Spinal cord (tissue), 10 donors: Measurements from ENCODE around the gene SLC37A2. TPM values are rescaled to one million over a fixed set of nuclear protein-coding genes. Genes with fewer than 3 reads are reported as not detected.

Experiments
- DNase-seq, 6 donors: peaks; one replicate each; pipeline versions ENCODE4 v3.0.0 to v3.0.0-alpha.2; 2013 to 2015; ENCODE audit warnings: low spot score in 6 of 6, low read depth in 4 of 6
- H3K27ac ChIP-seq: one replicate; pipeline ENCODE4 v1.5.1; 2013; ENCODE audit warnings: low read depth, low read length, control low read depth
- H3K27me3 ChIP-seq: one replicate; pipeline ENCODE4 v1.6.1; 2013; ENCODE audit warnings: low read length; ENCODE audit not compliant: control insufficient read depth, insufficient read depth
- H3K36me3 ChIP-seq: one replicate; pipeline ENCODE4 v1.6.1; 2013; ENCODE audit warnings: low read length; ENCODE audit not compliant: control insufficient read depth, insufficient read depth
- H3K4me1 ChIP-seq: one replicate; pipeline ENCODE4 v1.6.1; 2013; ENCODE audit warnings: low read length; ENCODE audit not compliant: control insufficient read depth, insufficient read depth
- H3K4me3 ChIP-seq: one replicate; pipeline ENCODE4 v1.5.1; 2013; ENCODE audit warnings: low read depth, low read length, control low read depth
- H3K9me3 ChIP-seq: one replicate; pipeline ENCODE4 v1.6.1; 2013; ENCODE audit warnings: low read length; ENCODE audit not compliant: control insufficient read depth, insufficient read depth
- WGBS: methylation state at CpG from one replicate; pipeline ENCODE4 v1.1.5; 2013; ENCODE audit warnings: missing lambda C conversion rate; ENCODE audit not compliant: insufficient coverage; 5-methylcytosine and 5-hydroxymethylcytosine counted together
- polyA plus RNA-seq, 2 donors: library from polyadenylated mRNA; unstranded; fragments of 120-200 nt; gene quantifications; one replicate each; pipeline ENCODE4 v1.2.1, GENCODE V29; 2013; ENCODE audit not compliant: insufficient read length in 2 of 2
- total RNA-seq, 2 donors: library from RNA; depleted of rRNA in 1 of 2; stranded (reverse); fragments of 120-200 nt in 1 of 2; fragments of >200 nt in 1 of 2; gene quantifications; one replicate each; pipeline versions ENCODE4 v1.2.3 to v1.2.4, GENCODE V29; 2013 to 2014
- donor health status: healthy.

SLC37A2 gene
- total and polyA plus RNA-seq, 4 donors, result 4.5 to 5.7 (median 4.8) TPM

- Histone ChIP-seq H3K4me1 (no peaks in the 10 kb centered on the region), H3K36me3 (no peaks in the 10 kb centered on the region), H3K27ac (no peak overlapping the region), H3K4me3 (no peak overlapping the region), H3K27me3 (no peaks in the 10 kb centered on the region), H3K9me3 (no peaks in the 10 kb centered on the region)
- DNase-seq, result no peak
- WGBS, result no CpG with 5 or more reads among the region's 5 CpGs
Observed at GRCh38 chr11:125082040-125082439, 18.9 kb downstream of the SLC37A2 start.

GRCh38 chr11:125082611-125083311 is 19.7 kb downstream of the SLC37A2 start:
- no peaks in the 10 kb centered on the region for H3K9me3 ChIP-seq
- no peak overlapping the region for H3K4me3 ChIP-seq
- DNase-seq, result no peak
- no peaks in the 10 kb centered on the region for H3K27me3 ChIP-seq
- H3K27ac ChIP-seq, result no peak overlapping the region
- H3K36me3 ChIP-seq, result no peaks in the 10 kb centered on the region
- 59% methylated on average over 8 of the region's 10 CpGs for WGBS
- no peaks in the 10 kb centered on the region for H3K4me1 ChIP-seq

DNA sequence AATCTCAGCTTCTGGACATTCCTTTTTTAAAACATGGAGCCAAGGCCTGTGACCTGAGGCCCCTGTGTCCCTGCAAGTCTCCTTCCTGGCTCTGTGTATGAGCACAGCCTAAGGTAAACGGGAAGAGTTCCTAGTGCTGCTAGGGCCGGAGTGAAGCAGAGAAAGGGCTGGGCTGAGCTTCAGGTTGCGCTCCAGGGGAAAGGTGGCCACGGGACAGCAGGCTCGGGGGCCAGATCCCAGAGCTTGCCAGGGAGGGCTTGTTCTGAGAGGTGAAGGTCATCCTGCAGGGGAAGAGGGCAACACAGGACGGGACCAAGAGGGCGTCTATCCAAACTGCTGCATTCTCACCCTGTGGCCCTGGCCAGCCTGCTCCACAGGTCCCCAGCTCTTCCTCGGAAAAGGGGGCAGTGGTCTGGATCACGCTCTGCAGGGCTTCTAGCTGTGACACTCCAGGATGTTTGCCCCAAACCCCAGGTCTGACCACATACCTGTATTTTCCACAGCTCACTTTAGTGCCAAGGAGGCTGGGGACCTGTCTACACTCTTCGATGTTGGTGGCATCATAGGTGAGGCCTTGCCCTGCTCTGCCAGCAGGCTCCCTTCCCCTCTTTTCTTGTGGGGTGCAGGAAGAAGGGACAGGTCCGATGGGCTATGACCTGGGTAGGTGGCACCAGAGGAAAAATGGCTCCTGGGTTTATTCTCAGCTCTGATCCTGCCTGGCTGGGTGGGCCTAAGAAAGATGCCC is 20.4 kb downstream of the SLC37A2 start:
- DNase-seq, result no peak
- WGBS, result 86% methylated on average over 11 of the region's 11 CpGs
- Histone ChIP-seq H3K9me3 (no peaks in the 10 kb centered on the region), H3K4me1 (no peaks in the 10 kb centered on the region), H3K36me3 (no peaks in the 10 kb centered on the region), H3K27me3 (no peaks in the 10 kb centered on the region), H3K27ac (no peak overlapping the region), H3K4me3 (no peak overlapping the region)

GRCh38 chr11:125084057-125084416 is 20.9 kb downstream of the SLC37A2 start:
- no peak overlapping the region for H3K4me3 ChIP-seq
- no peaks in the 10 kb centered on the region for H3K9me3 ChIP-seq
- no peak for DNase-seq
- no peaks in the 10 kb centered on the region for H3K4me1 ChIP-seq
- no peaks in the 10 kb centered on the region for H3K27me3 ChIP-seq
- 92% methylated on average over 11 of the region's 11 CpGs for WGBS
- no peak overlapping the region for H3K27ac ChIP-seq
- peaks cover under 1% of the 10 kb centered on the region for H3K36me3 ChIP-seq

- DNase-seq, result no peak
- H3K9me3 ChIP-seq, result no peaks in the 10 kb centered on the region
- no peak overlapping the region for H3K27ac ChIP-seq
- WGBS, result 93% methylated on average over 8 of the region's 8 CpGs
- H3K36me3 ChIP-seq, result peaks cover 3% of the 10 kb centered on the region
- H3K27me3 ChIP-seq, result no peaks in the 10 kb centered on the region
- H3K4me1 ChIP-seq, result no peaks in the 10 kb centered on the region
- H3K4me3 ChIP-seq, result no peak overlapping the region
Observed at GRCh38 chr11:125084761-125085231, 21.7 kb downstream of the SLC37A2 start.

DNA sequence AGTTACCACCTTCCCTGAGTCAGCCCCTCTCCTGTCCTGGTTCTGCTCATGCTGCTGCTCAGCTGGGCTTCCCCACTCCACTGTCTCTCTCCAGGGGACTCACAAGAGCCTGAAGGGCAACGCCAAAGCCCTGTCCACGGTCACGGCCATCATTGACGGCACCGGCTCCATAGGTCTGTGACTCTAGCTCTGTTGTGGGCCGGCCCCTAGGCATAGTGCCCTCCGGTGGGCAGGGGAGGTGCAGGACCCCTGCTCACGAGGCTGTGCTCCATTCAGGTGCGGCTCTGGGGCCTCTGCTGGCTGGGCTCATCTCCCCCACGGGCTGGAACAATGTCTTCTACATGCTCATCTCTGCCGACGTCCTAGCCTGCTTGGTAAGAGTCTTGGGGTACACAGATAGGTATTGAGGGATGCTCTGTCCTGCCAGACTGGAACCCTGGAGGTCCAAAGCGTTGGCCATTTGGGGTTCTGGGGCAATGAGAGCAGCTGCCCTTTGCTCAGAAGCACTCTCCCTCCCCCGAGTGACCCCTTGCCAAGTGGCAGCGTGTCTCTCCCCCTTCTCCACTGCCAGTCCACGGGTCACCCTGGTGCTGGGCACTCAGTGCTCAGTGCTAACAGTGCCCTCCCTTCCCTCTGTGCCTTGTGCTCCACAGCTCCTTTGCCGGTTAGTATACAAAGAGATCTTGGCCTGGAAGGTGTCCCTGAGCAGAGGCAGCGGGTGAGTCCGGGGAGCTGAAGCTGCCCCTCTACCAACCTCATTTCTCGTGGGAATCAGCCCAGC is 22.4 kb downstream of the SLC37A2 start:
- Histone ChIP-seq H3K9me3 (no peaks in the 10 kb centered on the region), H3K27ac (no peak overlapping the region), H3K27me3 (no peaks in the 10 kb centered on the region), H3K36me3 (peaks cover 3% of the 10 kb centered on the region), H3K4me3 (no peak overlapping the region), H3K4me1 (no peaks in the 10 kb centered on the region)
- 82% methylated on average over 20 of the region's 20 CpGs for WGBS
- DNase-seq, result no peak

GRCh38 chr11:125086633-125087296 is 23.7 kb downstream of the SLC37A2 start:
- WGBS, result 88% methylated on average over 12 of the region's 14 CpGs
- H3K4me3 ChIP-seq, result no peak overlapping the region
- no peaks in the 10 kb centered on the region for H3K27me3 ChIP-seq
- H3K36me3 ChIP-seq, result peaks cover 3% of the 10 kb centered on the region
- H3K4me1 ChIP-seq, result peaks cover 5% of the 10 kb centered on the region
- DNase-seq, result no peak
- H3K9me3 ChIP-seq, result no peaks in the 10 kb centered on the region
- H3K27ac ChIP-seq, result no peak overlapping the region

DNA sequence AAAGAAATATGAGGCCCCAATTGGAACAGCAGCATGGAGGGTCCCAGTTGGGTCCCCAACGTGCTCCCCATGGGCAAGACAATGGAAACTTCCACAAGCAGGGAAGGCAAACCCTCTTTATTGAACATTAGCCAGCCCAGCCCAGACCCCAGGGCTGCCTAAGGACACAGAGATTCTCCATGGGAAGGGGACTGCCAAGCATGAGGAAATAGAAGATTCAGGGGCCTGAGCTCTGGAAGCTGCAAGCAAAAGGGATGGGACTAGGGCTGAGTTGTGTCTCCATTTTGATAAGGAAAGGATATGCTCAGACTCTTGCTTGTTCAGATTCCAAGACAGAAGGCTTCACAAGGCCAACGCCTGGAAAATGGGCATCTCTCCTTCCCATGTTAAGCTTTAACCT is 25.0 kb downstream of the SLC37A2 start:
- Histone ChIP-seq H3K4me1 (peaks cover 14% of the 10 kb centered on the region), H3K27ac (no peak overlapping the region), H3K4me3 (no peak overlapping the region), H3K9me3 (no peaks in the 10 kb centered on the region), H3K36me3 (peaks cover 3% of the 10 kb centered on the region), H3K27me3 (no peaks in the 10 kb centered on the region)
- no peak for DNase-seq
- 90% methylated on average over 2 of the region's 2 CpGs for WGBS
